Heart right ventricle (tissue), 16 donors: Measurements from ENCODE around the gene IMPA2. TPM values are rescaled to one million over a fixed set of nuclear protein-coding genes. Genes with fewer than 3 reads are reported as not detected.

Experiments
- ATAC-seq, 8 donors: fragments of 200-7000 bp; cut with Tn5 transposase; one replicate each; pipeline ENCODE4 v1.9.1; 2020; ENCODE audit warnings: mild to moderate bottlenecking in 8 of 8, moderate library complexity in 8 of 8, moderate number of reproducible peaks in 1 of 8
- DNase-seq, 2 donors: peaks; one replicate each; pipeline ENCODE4 v3.0.0-alpha.2; 2020
- H3K27ac ChIP-seq, 10 donors: fragments of 200-600 bp; sonication (generic) in 2 of 10; one replicate each; pipeline versions ENCODE4 v1.5.0 to v1.8.0; 2020 to 2022; ENCODE audit warnings: mild to moderate bottlenecking in 3 of 10
- H3K27me3 ChIP-seq, 7 donors: fragments of 200-600 bp; one replicate each; pipeline ENCODE4 v1.8.0; 2021 to 2022; ENCODE audit warnings: mild to moderate bottlenecking in 2 of 7
- H3K36me3 ChIP-seq, 9 donors: fragments of 200-600 bp; sonication (generic) in 1 of 9; one replicate each; pipeline versions ENCODE4 v1.5.0 to v1.8.0; 2020 to 2022; ENCODE audit warnings: mild to moderate bottlenecking in 2 of 9
- H3K4me1 ChIP-seq, 9 donors: fragments of 200-600 bp; sonication (generic) in 1 of 9; one replicate each; pipeline versions ENCODE4 v1.5.0 to v1.8.0; 2020 to 2022; ENCODE audit warnings: mild to moderate bottlenecking in 4 of 9
- H3K4me3 ChIP-seq, 10 donors: fragments of 200-600 bp; sonication (generic) in 2 of 10; one replicate each; pipeline versions ENCODE4 v1.5.0 to v1.8.0; 2020 to 2022; ENCODE audit warnings: mild to moderate bottlenecking in 7 of 10, moderate library complexity in 2 of 10
- H3K9me3 ChIP-seq, 11 donors: fragments of 200-600 bp in 10 of 11; sonication (generic) in 2 of 11; one replicate each; pipeline versions ENCODE4 v1.5.0 to v1.8.0; 2013 to 2022; ENCODE audit warnings: mild to moderate bottlenecking in 2 of 11, control low read depth in 1 of 11, moderate library complexity in 1 of 11
- CTCF ChIP-seq, 9 donors: fragments of 200-600 bp; sonication (generic) in 2 of 9; IDR thresholded peaks; one replicate each; pipeline versions ENCODE4 v1.5.0 to v1.8.0; 2021 to 2022; ENCODE audit warnings: antibody characterized with exemption in 9 of 9, mild to moderate bottlenecking in 5 of 9, moderate library complexity in 1 of 9
- WGBS, 2 donors: extraction: QIAGEN DNeasy Blood & Tissue Kit; methylation state at CpG; one replicate each; pipeline ENCODE4 v1.1.7; 2013; ENCODE audit warnings: inconsistent platforms in 1 of 2; 5-methylcytosine and 5-hydroxymethylcytosine counted together
- intact Hi-C, 10 donors: fragments of 100-400 bp; cut with DNase I; formaldehyde crosslinking; loops; one replicate each; pipeline versions ENCODE4 v1.11.1 to v1.14.2; 2022
- polyA plus RNA-seq, 2 donors: library from polyadenylated mRNA; stranded (reverse); fragments of 200-250 nt; gene quantifications; one replicate each; pipeline ENCODE4 v1.2.3, GENCODE V29; 2013
- total RNA-seq, 10 donors: library from RNA; stranded (reverse); fragmentation: NEBNext Ultra II Directional in 3 of 10; extraction: Animal tissue kit (Norgen Biotek cat#: 25700) in 3 of 10; gene quantifications; one replicate each; pipeline versions ENCODE4 v1.2.1 to v1.2.4, GENCODE V29; 2021 to 2023
- donor health status: Arrhythmogenic right ventricular cardiomyopathy.
- donor health status: ischemic (EF 13 %, LVEDD 7.1; RV severe dilation, severe dysfunction).
- donor health status: healthy with polysubstance abuse.
- donor health status: DM: no; HTN: yes; CAD: no.
- donor health status: DM: no; HTN: no; CAD: no.
- donor health status: ischemic (EF 25% LVEDD 6.9; RV normal size, moderate dysfunction).
- donor health status: ischemic (EF 25% LVEDD 5.7; RV mildly dilated, moderate dysfunction).
- donor health status: healthy.
- donor health status: DM: yes; HTN: yes; CAD: no.
- donor health status: Ischemic cardiomyopathy.
- donor health status: ischemic (EF 35%, LVEDD 5.7; RV mildly dilated, moderate dysfunction).
- donor health status: nonischemic (EF 11% LVEDD 7.7; RV severe dilation, severe dysfunction).
- donor health status: DM: yes; HTN: yes; CAD: no.
- donor health status: PGD.
- donor health status: ischemic (EF 29% LVEDD 5.4; RV normal size, mild dysfunction).
- donor health status: nonischemic (EF 23%, LVEDD 6.1; RV moderate dilation, normal function).

IMPA2 gene
- total and polyA plus RNA-seq, 12 donors: 17.6 to 79.6 (median 32.2) TPM

GRCh38 chr18:12064086-12064763, 82.9 kb downstream of the IMPA2 start:
- DNase-seq (peak in 1 of 2 donors; percentile 11), ATAC-seq (peak in 1 of 8 donors; percentile 13)
- intact Hi-C loops: no loop called here
- no peaks in the 10 kb centered on the region for H3K4me1 ChIP-seq
- no peaks in the 10 kb centered on the region for H3K9me3 ChIP-seq
- no peak overlapping the region for H3K4me3 ChIP-seq
- no peak overlapping the region for H3K27ac ChIP-seq
- no peak for TF ChIP-seq CTCF (IDR thresholded peaks at IDR 0.05)
- no peaks in the 10 kb centered on the region for H3K36me3 ChIP-seq
- WGBS, 2 donors: 86 to 93% methylated on average over 7 of the region's 7 CpGs
- no peaks in the 10 kb centered on the region for H3K27me3 ChIP-seq

- Histone ChIP-seq H3K4me1 (no peaks in the 10 kb centered on the region), H3K4me3 (no peak overlapping the region), H3K9me3 (no peaks in the 10 kb centered on the region), H3K27me3 (no peaks in the 10 kb centered on the region), H3K36me3 (no peaks in the 10 kb centered on the region), H3K27ac (no peak overlapping the region)
- DNase-seq (no peak), ATAC-seq (no peak)
- WGBS, 2 donors: 76 to 77% methylated on average over 5 of the region's 5 CpGs
- intact Hi-C loops: no loop called here
- no peak for TF ChIP-seq CTCF (IDR thresholded peaks at IDR 0.05)
Observed at GRCh38 chr18:12065397-12065796, 84.1 kb downstream of the IMPA2 start.

GRCh38 chr18:12066910-12067511, 85.7 kb downstream of the IMPA2 start:
- TF ChIP-seq CTCF (IDR thresholded peaks at IDR 0.05): no peak
- intact Hi-C loops: no loop called here
- H3K9me3 ChIP-seq: no peaks in the 10 kb centered on the region
- no peaks in the 10 kb centered on the region for H3K27me3 ChIP-seq
- no peak overlapping the region for H3K27ac ChIP-seq
- no peak overlapping the region for H3K4me3 ChIP-seq
- no peaks in the 10 kb centered on the region for H3K36me3 ChIP-seq
- peak in 1 of 2 donors; percentile 10 for DNase-seq
- H3K4me1 ChIP-seq: no peaks in the 10 kb centered on the region
- ATAC-seq: peak in 2 of 8 donors; percentile 29 to 43
- 97 to 98% methylated on average over 46 to 47 of the region's 47 CpGs for WGBS, 2 donors

- no peak for DNase-seq
- 97 to 99% methylated on average over 25 to 26 of the region's 26 CpGs for WGBS, 2 donors
- intact Hi-C loops: no loop called here
- no peaks in the 10 kb centered on the region for H3K27me3 ChIP-seq
- no peak overlapping the region for H3K27ac ChIP-seq
- no peak for TF ChIP-seq CTCF (IDR thresholded peaks at IDR 0.05)
- no peaks in the 10 kb centered on the region for H3K36me3 ChIP-seq
- ATAC-seq: peak in 2 of 8 donors; percentile 15 to 37
- no peaks in the 10 kb centered on the region for H3K4me1 ChIP-seq
- no peaks in the 10 kb centered on the region for H3K9me3 ChIP-seq
- no peak overlapping the region for H3K4me3 ChIP-seq
Observed at GRCh38 chr18:12067671-12068070, 86.4 kb downstream of the IMPA2 start.
